Stimulated activated CD8-positive, alpha-beta memory T cell treated with anti-CD3 and anti-CD28 coated beads, Interleukin-2, amount 100 ng/mL, for 48 hours (primary cell): ENCODE measurements around the gene MOV10L1.
"Not testable (repeated sequence)": the region's sequence is repeated elsewhere in the genome, so short reads cannot be mapped to it uniquely, and the experiment has no call there.

Experiments
- DNase-seq, 2 donors: peaks; one replicate each; pipeline ENCODE4 v3.0.0-alpha.2; 2020; ENCODE audit warnings: low read depth in 2 of 2

The MOV10L1 gene

GRCh38 chr22:50157709-50158375, 68.0 kb downstream of the MOV10L1 start:
- DNase-seq, result no peak

GRCh38 chr22:50160947-50161346, 71.1 kb downstream of the MOV10L1 start:
- DNase-seq, result no peak

GRCh38 chr22:50161508-50162390, 71.9 kb downstream of the MOV10L1 start:
- DNase-seq, result no peak

GRCh38 chr22:50162391-50162956, 72.7 kb downstream of the MOV10L1 start:
- DNase-seq, result no peak

GRCh38 chr22:50165436-50166123, 75.8 kb downstream of the MOV10L1 start:
- no peak for DNase-seq

- no peak for DNase-seq
Measured at GRCh38 chr22:50167689-50168489, 78.1 kb downstream of the MOV10L1 start.

GRCh38 chr22:50168490-50169180, 78.8 kb downstream of the MOV10L1 start:
- DNase-seq, result not testable (repeated sequence)

- DNase-seq, result no peak
Measured at GRCh38 chr22:50169181-50169759, 79.5 kb downstream of the MOV10L1 start.

GRCh38 chr22:50169774-50170341, 80.1 kb downstream of the MOV10L1 start:
- no peak for DNase-seq

GRCh38 chr22:50170453-50171318, 80.9 kb downstream of the MOV10L1 start, which contains the start of gene PANX2:
PANX2 (plus strand) TSS chr22:50170731; CDS start chr22:50170731, 0 bp downstream.
- no peak for DNase-seq

- no peak for DNase-seq
Measured at GRCh38 chr22:50171319-50171964, 81.6 kb downstream of the MOV10L1 start.

GRCh38 chr22:50171965-50172421, 82.2 kb downstream of the MOV10L1 start:
- no peak for DNase-seq

- no peak for DNase-seq
Measured at GRCh38 chr22:50173311-50173982, 83.6 kb downstream of the MOV10L1 start.

GRCh38 chr22:50173983-50174355, 84.2 kb downstream of the MOV10L1 start:
- DNase-seq, result no peak

GRCh38 chr22:50174382-50175190, 84.8 kb downstream of the MOV10L1 start:
- no peak for DNase-seq

- DNase-seq, result no peak
Measured at GRCh38 chr22:50175191-50175461, 85.3 kb downstream of the MOV10L1 start.
